RWPE2 (cell line): ENCODE measurements around the gene SOX30.
"Not testable (repeated sequence)": the region's sequence is repeated elsewhere in the genome, so short reads cannot be mapped to it uniquely, and the experiment has no call there.

Experiments
- ATAC-seq: fragments of 200-7000 bp; cut with Tn5 transposase; 3 replicates; pipeline ENCODE4 v1.9.1; 2021; ENCODE audit warnings: low read depth
- DNase-seq: peaks from one replicate; pipeline ENCODE4 v3.0.0-alpha.2; 2020; ENCODE audit warnings: low spot score
- H3K27ac ChIP-seq: fragments of 450-650 bp; 2 replicates; pipeline ENCODE4 v1.5.1; 2017; ENCODE audit warnings: mild to moderate bottlenecking; ENCODE audit not compliant: poor library complexity, severe bottlenecking
- H3K27me3 ChIP-seq: fragments of 250-450 bp; sonication (Bioruptor Pico); 2 replicates; pipeline ENCODE4 v1.5.1; 2021; ENCODE audit warnings: mild to moderate bottlenecking, moderate library complexity; ENCODE audit not compliant: insufficient read depth, poor library complexity, severe bottlenecking
- H3K36me3 ChIP-seq: fragments of 250-450 bp; sonication (Bioruptor Pico); 2 replicates; pipeline ENCODE4 v1.5.1; 2020; ENCODE audit warnings: low read depth, mild to moderate bottlenecking, moderate library complexity
- H3K4me1 ChIP-seq: fragments of 250-450 bp; sonication (Bioruptor Pico); 2 replicates; pipeline ENCODE4 v1.5.1; 2021; ENCODE audit warnings: mild to moderate bottlenecking, moderate library complexity; ENCODE audit not compliant: insufficient read depth, poor library complexity, severe bottlenecking
- H3K4me3 ChIP-seq: fragments of 250-450 bp; sonication (Bioruptor Pico); 2 replicates; pipeline ENCODE4 v1.5.1; 2021; ENCODE audit warnings: mild to moderate bottlenecking, moderate library complexity; ENCODE audit not compliant: severe bottlenecking
- H3K9me3 ChIP-seq: fragments of 250-450 bp; sonication (Bioruptor Pico); 2 replicates; pipeline ENCODE4 v1.5.1; 2021; ENCODE audit warnings: mild to moderate bottlenecking, moderate library complexity; ENCODE audit not compliant: severe bottlenecking
- TF ChIP-seq, protein P1 (sequence below): fragments of 450-650 bp; IDR thresholded peaks from one replicate; pipeline ENCODE4 v1.5.1; 2017; ENCODE audit warnings: mild to moderate bottlenecking, moderate library complexity; ENCODE audit not compliant: poor library complexity, severe bottlenecking

SOX30 gene

DNA sequence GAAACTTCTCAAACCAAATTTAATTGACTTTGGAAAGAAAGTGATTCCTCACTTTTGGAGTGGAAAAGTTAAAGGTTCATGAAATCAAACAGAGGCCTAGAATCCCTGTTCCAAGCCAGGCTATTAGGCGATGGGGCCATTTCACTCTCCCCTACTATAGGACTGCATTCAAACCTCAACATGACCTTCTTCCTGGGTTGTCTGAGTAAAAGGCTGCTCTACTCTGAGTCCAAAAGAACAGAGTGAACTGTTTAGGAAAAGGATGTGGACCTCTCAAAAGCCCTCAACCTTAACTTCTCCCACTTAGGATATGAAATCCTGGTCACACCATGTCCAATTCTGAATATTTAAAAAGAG, 34.9 kb upstream of the SOX30 start:
- TF ChIP-seq, protein P1, sequence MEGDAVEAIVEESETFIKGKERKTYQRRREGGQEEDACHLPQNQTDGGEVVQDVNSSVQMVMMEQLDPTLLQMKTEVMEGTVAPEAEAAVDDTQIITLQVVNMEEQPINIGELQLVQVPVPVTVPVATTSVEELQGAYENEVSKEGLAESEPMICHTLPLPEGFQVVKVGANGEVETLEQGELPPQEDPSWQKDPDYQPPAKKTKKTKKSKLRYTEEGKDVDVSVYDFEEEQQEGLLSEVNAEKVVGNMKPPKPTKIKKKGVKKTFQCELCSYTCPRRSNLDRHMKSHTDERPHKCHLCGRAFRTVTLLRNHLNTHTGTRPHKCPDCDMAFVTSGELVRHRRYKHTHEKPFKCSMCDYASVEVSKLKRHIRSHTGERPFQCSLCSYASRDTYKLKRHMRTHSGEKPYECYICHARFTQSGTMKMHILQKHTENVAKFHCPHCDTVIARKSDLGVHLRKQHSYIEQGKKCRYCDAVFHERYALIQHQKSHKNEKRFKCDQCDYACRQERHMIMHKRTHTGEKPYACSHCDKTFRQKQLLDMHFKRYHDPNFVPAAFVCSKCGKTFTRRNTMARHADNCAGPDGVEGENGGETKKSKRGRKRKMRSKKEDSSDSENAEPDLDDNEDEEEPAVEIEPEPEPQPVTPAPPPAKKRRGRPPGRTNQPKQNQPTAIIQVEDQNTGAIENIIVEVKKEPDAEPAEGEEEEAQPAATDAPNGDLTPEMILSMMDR: no peak
- H3K4me3 ChIP-seq: no peak overlapping the region
- no peaks in the 10 kb centered on the region for H3K4me1 ChIP-seq
- H3K27ac ChIP-seq: no peak overlapping the region
- H3K27me3 ChIP-seq: no peaks in the 10 kb centered on the region
- no peak for ATAC-seq
- DNase-seq: no peak
- H3K36me3 ChIP-seq: no peaks in the 10 kb centered on the region
- no peaks in the 10 kb centered on the region for H3K9me3 ChIP-seq

DNA sequence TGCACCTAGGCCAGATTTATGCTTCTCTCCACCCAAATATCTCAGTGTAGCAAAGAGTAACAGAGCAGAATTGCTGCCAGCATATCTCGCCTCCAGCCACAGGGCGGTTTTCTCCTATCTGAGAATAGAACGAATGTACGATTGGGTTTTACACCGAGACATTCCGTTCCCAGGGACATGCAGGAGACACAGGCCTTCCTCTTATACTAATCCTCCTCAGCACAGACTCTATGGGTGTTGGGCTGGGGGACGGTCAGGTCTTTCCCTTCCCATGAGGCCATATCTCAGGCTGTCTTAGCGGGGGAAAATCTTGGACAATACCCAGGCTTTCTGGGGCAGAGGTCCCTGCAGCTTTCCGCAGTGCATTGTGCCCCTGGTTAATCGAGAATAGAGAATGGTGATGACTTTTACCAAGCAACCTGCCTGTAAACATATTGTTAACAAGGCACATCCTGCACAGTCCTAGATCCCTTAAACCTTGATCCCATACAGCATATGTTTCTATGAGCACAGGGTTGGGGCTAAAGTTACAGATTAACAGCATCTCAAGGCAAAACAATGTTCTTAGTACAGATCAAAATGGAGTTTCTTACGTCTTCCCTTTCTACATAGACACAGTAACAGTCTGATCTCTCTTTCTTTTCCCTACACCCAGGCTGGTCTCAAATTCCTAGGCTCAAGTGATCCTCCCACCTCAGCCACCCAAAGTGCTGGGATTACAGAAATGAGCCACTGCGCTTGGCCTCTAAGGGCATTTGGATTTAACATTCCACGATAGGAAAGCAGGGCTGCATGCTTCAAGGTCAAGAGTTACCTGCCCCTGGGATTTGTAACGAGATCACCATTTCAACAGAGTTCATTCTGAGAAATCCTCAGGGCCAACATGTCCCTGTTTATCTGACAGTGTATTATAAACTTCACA, 34.3 kb upstream of the SOX30 start:
- not testable (repeated sequence) for DNase-seq, H3K4me3 ChIP-seq, H3K27me3 ChIP-seq, ATAC-seq, H3K27ac ChIP-seq, H3K4me1 ChIP-seq, H3K36me3 ChIP-seq, H3K9me3 ChIP-seq

- DNase-seq: no peak
- Histone ChIP-seq H3K9me3 (no peaks in the 10 kb centered on the region), H3K4me1 (no peaks in the 10 kb centered on the region), H3K27ac (no peak overlapping the region), H3K36me3 (no peaks in the 10 kb centered on the region), H3K27me3 (no peaks in the 10 kb centered on the region), H3K4me3 (no peak overlapping the region)
- no peak for ATAC-seq
- TF ChIP-seq, protein P1: no peak
Measured at GRCh38 chr5:157682257-157682656, 30.0 kb upstream of the SOX30 start.

DNA sequence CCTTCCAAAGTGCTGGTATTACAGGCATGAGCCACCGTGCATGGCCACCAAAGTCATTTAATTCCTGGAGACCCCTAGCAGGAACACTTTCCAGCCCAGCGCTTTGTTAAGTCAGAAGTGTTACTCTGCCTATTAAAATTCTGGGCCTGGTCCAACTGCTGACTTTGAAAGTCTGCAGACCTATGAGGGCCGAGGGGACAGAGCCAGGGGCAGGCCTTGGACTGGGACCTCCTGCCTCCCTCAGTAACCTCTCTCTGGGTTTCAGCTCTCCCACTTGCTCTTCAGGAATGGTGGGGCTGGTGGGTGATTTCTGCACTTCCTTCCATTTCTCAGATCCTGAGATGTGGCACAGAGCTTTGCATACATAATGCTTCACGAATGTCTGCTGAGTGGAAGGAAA, 28.8 kb upstream of the SOX30 start:
- TF ChIP-seq, protein P1: no peak
- H3K27me3 ChIP-seq: no peaks in the 10 kb centered on the region
- H3K36me3 ChIP-seq: no peaks in the 10 kb centered on the region
- ATAC-seq: no peak
- no peak overlapping the region for H3K27ac ChIP-seq
- no peak for DNase-seq
- no peak overlapping the region for H3K4me3 ChIP-seq
- no peaks in the 10 kb centered on the region for H3K4me1 ChIP-seq
- no peaks in the 10 kb centered on the region for H3K9me3 ChIP-seq

DNA sequence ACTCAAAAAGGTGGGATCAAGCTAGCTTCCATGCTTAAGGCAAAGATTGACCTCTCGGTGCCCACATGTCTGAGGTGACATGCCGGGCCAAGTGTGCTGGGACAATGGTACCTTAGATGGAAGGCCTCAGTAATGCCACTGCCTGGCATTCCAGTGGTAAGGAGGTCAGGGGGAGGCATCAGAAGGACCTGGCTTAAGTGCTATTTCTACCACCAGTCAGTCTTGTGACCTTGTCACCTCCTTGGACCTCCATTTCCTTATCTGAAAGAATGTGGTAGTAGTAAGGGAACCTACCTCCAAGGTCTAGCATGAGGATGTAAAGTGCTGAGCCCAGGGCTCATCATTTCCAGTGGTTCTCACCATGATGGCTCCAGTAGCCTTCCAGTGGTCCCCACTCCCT, 28.0 kb upstream of the SOX30 start:
- no peak overlapping the region for H3K27ac ChIP-seq
- ATAC-seq (no peak), DNase-seq (no peak)

More for the DNA sequence above, 28.0 kb upstream of the SOX30 start:
- Histone ChIP-seq H3K36me3 (no peaks in the 10 kb centered on the region), H3K27me3 (no peaks in the 10 kb centered on the region), H3K9me3 (no peaks in the 10 kb centered on the region), H3K4me3 (no peak overlapping the region), H3K4me1 (no peaks in the 10 kb centered on the region)
- TF ChIP-seq, protein P1: no peak
